ENCODE data around the gene USP10. TPM values are rescaled to one million over a fixed set of nuclear protein-coding genes. Genes with fewer than 3 reads are reported as not detected.

USP10 gene
- total RNA-seq, 5 donors from 2014 or later (not counting 1 experiment from before 2014, with no cell fraction given), result 80.4 to 122 (median 104) TPM

GRCh38 chr16:84662471-84662870 is 37.3 kb upstream of the USP10 start:
- ATAC-seq (replicated peaks in 1 of 4), result no peak
- H3K27me3 Mint-ChIP-seq, result no peaks in the 10 kb centered on the region
- 94% methylated on average over 8 of the region's 9 CpGs for WGBS (ENCODE audit: insufficient coverage)
- H3K9me3 Mint-ChIP-seq, result no peaks in the 10 kb centered on the region
- H3K4me3 Mint-ChIP-seq, result no peak overlapping the region
- H3K36me3 ChIP-seq (ENCODE audit: control insufficient read depth in 2 of 2, extremely low read depth in 1 of 2, insufficient read depth in 1 of 2, low read length in 1 of 2), result peaks cover 37 to 77% of the 10 kb centered on the region in 2 donors
- no peak overlapping the region for H3K4me3 ChIP-seq (ENCODE audit: control insufficient read depth in 1 of 2, extremely low read depth in 1 of 2, low read length in 1 of 2)
- no peak overlapping the region for H3K27ac ChIP-seq (ENCODE audit: low read length)
- peaks cover 13 to 40% (median 30%) of the 10 kb centered on the region in 3 donors for H3K4me1 Mint-ChIP-seq
- peaks cover 0 to 20% of the 10 kb centered on the region in 2 experiments for H3K4me1 ChIP-seq (ENCODE audit: control insufficient read depth in 1 of 2, extremely low read depth in 1 of 2, insufficient read depth in 2 of 2, low read length in 2 of 2)
- no peak overlapping the region for H3K27ac Mint-ChIP-seq
- CTCF ChIA-PET, result interaction anchor here in 1 of 2 donors (0.5 to 1.3 kb wide), 2 partner anchors 202 to 310 kb away, joined by 3 read pairs; no protein-coding TSS in a partner anchor
- H3K36me3 Mint-ChIP-seq, result peaks cover 60% of the 10 kb centered on the region
- DNase-seq, result no peak
- POLR2A ChIA-PET, result interaction anchor here (0.6 to 0.8 kb wide), 3 partner anchors 12 to 562 kb away, joined by 3 to 4 read pairs (median 3); no protein-coding TSS in a partner anchor
- H3K27me3 ChIP-seq (replicated peaks in 1 of 2; ENCODE audit: control insufficient read depth in 2 of 2, extremely low read depth in 1 of 2, insufficient read depth in 2 of 2, low read length in 1 of 2), result no peaks in the 10 kb centered on the region
- no peaks in the 10 kb centered on the region for H3K9me3 ChIP-seq

- Mint-ChIP-seq H3K27ac (no peak overlapping the region), H3K4me3 (no peak overlapping the region), H3K27me3 (no peaks in the 10 kb centered on the region), H3K36me3 (peaks cover 52% of the 10 kb centered on the region), H3K4me1 (peaks cover 13 to 32% (median 20%) of the 10 kb centered on the region in 3 donors), H3K9me3 (no peaks in the 10 kb centered on the region)
- Histone ChIP-seq H3K27me3 (replicated peaks in 1 of 2; ENCODE audit: control insufficient read depth in 2 of 2, extremely low read depth in 1 of 2, insufficient read depth in 2 of 2, low read length in 1 of 2) (no peaks in the 10 kb centered on the region), H3K36me3 (ENCODE audit: control insufficient read depth in 2 of 2, extremely low read depth in 1 of 2, insufficient read depth in 1 of 2, low read length in 1 of 2) (peaks cover 37 to 67% of the 10 kb centered on the region in 2 donors), H3K4me3 (ENCODE audit: control insufficient read depth in 1 of 2, extremely low read depth in 1 of 2, low read length in 1 of 2) (no peak overlapping the region), H3K4me1 (ENCODE audit: control insufficient read depth in 1 of 2, extremely low read depth in 1 of 2, insufficient read depth in 2 of 2, low read length in 2 of 2) (peaks cover 0 to 10% of the 10 kb centered on the region in 2 experiments), H3K27ac (ENCODE audit: low read length) (no peak overlapping the region), H3K9me3 (no peaks in the 10 kb centered on the region)
- WGBS (ENCODE audit: insufficient coverage), result 83% methylated on average over 4 of the region's 9 CpGs
- ATAC-seq (replicated peaks in 1 of 4) (no peak), DNase-seq (no peak)
- POLR2A ChIA-PET, result no interaction called here
- CTCF ChIA-PET, result interaction anchor here (0.9 to 1.3 kb wide), 4 partner anchors 11 to 308 kb away, joined by 3 to 10 read pairs (median 3); no protein-coding TSS in a partner anchor
Observed at GRCh38 chr16:84663433-84664101, 36.2 kb upstream of the USP10 start.

- no peak for DNase-seq
- H3K27me3 Mint-ChIP-seq, result no peaks in the 10 kb centered on the region
- WGBS (ENCODE audit: insufficient coverage), result 94% methylated on average over 2 of the region's 2 CpGs
- no peak for ATAC-seq (replicated peaks in 1 of 4)
- no peak overlapping the region for H3K27ac Mint-ChIP-seq
- no peak overlapping the region for H3K4me3 ChIP-seq (ENCODE audit: control insufficient read depth in 1 of 2, extremely low read depth in 1 of 2, low read length in 1 of 2)
- ChIA-PET CTCF (interaction anchor here (0.7 kb wide), 2 partner anchors 58 to 589 kb away, joined by 3 read pairs; no protein-coding TSS in a partner anchor), POLR2A (no interaction called here)
- H3K4me3 Mint-ChIP-seq, result no peak overlapping the region
- no peak overlapping the region for H3K27ac ChIP-seq (ENCODE audit: low read length)
- H3K4me1 Mint-ChIP-seq, result peaks cover 8 to 20% (median 9%) of the 10 kb centered on the region in 3 donors
- peaks cover 30 to 54% of the 10 kb centered on the region in 2 donors for H3K36me3 ChIP-seq (ENCODE audit: control insufficient read depth in 2 of 2, extremely low read depth in 1 of 2, insufficient read depth in 1 of 2, low read length in 1 of 2)
- peaks cover 39% of the 10 kb centered on the region for H3K36me3 Mint-ChIP-seq
- no peaks in the 10 kb centered on the region for H3K9me3 Mint-ChIP-seq
- H3K27me3 ChIP-seq (replicated peaks in 1 of 2; ENCODE audit: control insufficient read depth in 2 of 2, extremely low read depth in 1 of 2, insufficient read depth in 2 of 2, low read length in 1 of 2), result no peaks in the 10 kb centered on the region
- no peaks in the 10 kb centered on the region for H3K4me1 ChIP-seq (ENCODE audit: control insufficient read depth in 1 of 2, extremely low read depth in 1 of 2, insufficient read depth in 2 of 2, low read length in 2 of 2)
- H3K9me3 ChIP-seq, result no peaks in the 10 kb centered on the region
Observed at GRCh38 chr16:84665359-84665758, 34.4 kb upstream of the USP10 start.

- POLR2A ChIA-PET, result no interaction called here
- Mint-ChIP-seq H3K36me3 (peaks cover 38% of the 10 kb centered on the region), H3K27ac (no peak overlapping the region), H3K4me1 (peaks cover 4 to 16% (median 6%) of the 10 kb centered on the region in 3 donors), H3K9me3 (no peaks in the 10 kb centered on the region), H3K27me3 (no peaks in the 10 kb centered on the region), H3K4me3 (no peak overlapping the region)
- no peaks in the 10 kb centered on the region for H3K4me1 ChIP-seq (ENCODE audit: control insufficient read depth in 1 of 2, extremely low read depth in 1 of 2, insufficient read depth in 2 of 2, low read length in 2 of 2)
- no peak for DNase-seq
- no peaks in the 10 kb centered on the region for H3K9me3 ChIP-seq
- ATAC-seq (replicated peaks in 1 of 4), result no peak
- WGBS (ENCODE audit: insufficient coverage), result 94% methylated on average over 5 of the region's 7 CpGs
- H3K27me3 ChIP-seq (replicated peaks in 1 of 2; ENCODE audit: control insufficient read depth in 2 of 2, extremely low read depth in 1 of 2, insufficient read depth in 2 of 2, low read length in 1 of 2), result no peaks in the 10 kb centered on the region
- CTCF ChIA-PET, result interaction anchor here in 1 of 2 donors (0.7 kb wide), 1 partner anchor 589 kb away, joined by 3 read pairs; no protein-coding TSS in a partner anchor
- H3K36me3 ChIP-seq (ENCODE audit: control insufficient read depth in 2 of 2, extremely low read depth in 1 of 2, insufficient read depth in 1 of 2, low read length in 1 of 2), result peaks cover 30 to 50% of the 10 kb centered on the region in 2 donors
- H3K27ac ChIP-seq (ENCODE audit: low read length), result no peak overlapping the region
- H3K4me3 ChIP-seq (ENCODE audit: control insufficient read depth in 1 of 2, extremely low read depth in 1 of 2, low read length in 1 of 2), result no peak overlapping the region
Observed at GRCh38 chr16:84665843-84666242, 34.0 kb upstream of the USP10 start.

- Mint-ChIP-seq H3K27ac (no peak overlapping the region), H3K9me3 (no peaks in the 10 kb centered on the region), H3K4me3 (no peak overlapping the region), H3K4me1 (peaks cover 10 to 17% (median 11%) of the 10 kb centered on the region in 3 donors), H3K36me3 (peaks cover 20% of the 10 kb centered on the region), H3K27me3 (no peaks in the 10 kb centered on the region)
- DNase-seq, result no peak
- CTCF ChIA-PET, result no interaction called here
- ATAC-seq (replicated peaks in 1 of 4), result no peak
- peaks cover 0 to 8% of the 10 kb centered on the region in 2 experiments for H3K4me1 ChIP-seq (ENCODE audit: control insufficient read depth in 1 of 2, extremely low read depth in 1 of 2, insufficient read depth in 2 of 2, low read length in 2 of 2)
- POLR2A ChIA-PET, result interaction anchor here in 1 of 2 donors (0.6 kb wide), 1 partner anchor 14 kb away, joined by 6 read pairs; no protein-coding TSS in a partner anchor
- WGBS (ENCODE audit: insufficient coverage), result 98% methylated on average over 7 of the region's 16 CpGs
- H3K27me3 ChIP-seq (replicated peaks in 1 of 2; ENCODE audit: control insufficient read depth in 2 of 2, extremely low read depth in 1 of 2, insufficient read depth in 2 of 2, low read length in 1 of 2), result no peaks in the 10 kb centered on the region
- H3K36me3 ChIP-seq (ENCODE audit: control insufficient read depth in 2 of 2, extremely low read depth in 1 of 2, insufficient read depth in 1 of 2, low read length in 1 of 2), result peaks cover 22 to 32% of the 10 kb centered on the region in 2 donors
- no peak overlapping the region for H3K27ac ChIP-seq (ENCODE audit: low read length)
- no peak overlapping the region for H3K4me3 ChIP-seq (ENCODE audit: control insufficient read depth in 1 of 2, extremely low read depth in 1 of 2, low read length in 1 of 2)
- no peaks in the 10 kb centered on the region for H3K9me3 ChIP-seq
Observed at GRCh38 chr16:84667600-84668309, 32.0 kb upstream of the USP10 start.

GRCh38 chr16:84670063-84670462 is 29.7 kb upstream of the USP10 start:
- ATAC-seq (replicated peaks in 1 of 4), result no peak

More at GRCh38 chr16:84670063-84670462, 29.7 kb upstream of the USP10 start:
- DNase-seq, result no peak
- no peak overlapping the region for H3K27ac Mint-ChIP-seq
- POLR2A ChIA-PET, result interaction anchor here in 1 of 2 donors (0.6 kb wide), 1 partner anchor 425 kb away, joined by 3 read pairs; no protein-coding TSS in a partner anchor
- Histone ChIP-seq H3K27ac (ENCODE audit: low read length) (no peak overlapping the region), H3K4me3 (ENCODE audit: control insufficient read depth in 1 of 2, extremely low read depth in 1 of 2, low read length in 1 of 2) (no peak overlapping the region), H3K36me3 (ENCODE audit: control insufficient read depth in 2 of 2, extremely low read depth in 1 of 2, insufficient read depth in 1 of 2, low read length in 1 of 2) (peaks cover 12 to 17% of the 10 kb centered on the region in 2 donors), H3K4me1 (ENCODE audit: control insufficient read depth in 1 of 2, extremely low read depth in 1 of 2, insufficient read depth in 2 of 2, low read length in 2 of 2) (peaks cover 0 to 8% of the 10 kb centered on the region in 2 experiments), H3K9me3 (no peaks in the 10 kb centered on the region), H3K27me3 (replicated peaks in 1 of 2; ENCODE audit: control insufficient read depth in 2 of 2, extremely low read depth in 1 of 2, insufficient read depth in 2 of 2, low read length in 1 of 2) (no peaks in the 10 kb centered on the region)
- peaks cover 5 to 11% (median 7%) of the 10 kb centered on the region in 3 donors for H3K4me1 Mint-ChIP-seq
- 93% methylated on average over 11 of the region's 12 CpGs for WGBS (ENCODE audit: insufficient coverage)
- H3K27me3 Mint-ChIP-seq, result no peaks in the 10 kb centered on the region
- CTCF ChIA-PET, result interaction anchor here (0.7 to 1.2 kb wide), 7 partner anchors 19 to 353 kb away, joined by 3 to 6 read pairs (median 3); no protein-coding TSS in a partner anchor
- H3K4me3 Mint-ChIP-seq, result no peak overlapping the region
- H3K9me3 Mint-ChIP-seq, result no peaks in the 10 kb centered on the region
- H3K36me3 Mint-ChIP-seq, result no peaks in the 10 kb centered on the region
